Upper lobe of left lung (tissue), 4 donors: ENCODE measurements around the gene ACP2.

ENCODE experiments used
- EP300 ChIP-seq, 4 donors: sonication (generic); formaldehyde crosslinking; IDR thresholded peaks; one replicate each; pipeline ENCODE4 v1.5.1; 2017; ENCODE audit warnings: antibody characterized with exemption in 4 of 4, control low read depth in 2 of 4
- POLR2A ChIP-seq, 4 donors: fragments of 450-650 bp; IDR thresholded peaks; one replicate each; pipeline ENCODE4 v1.5.1; 2016 to 2017; ENCODE audit warnings: antibody characterized with exemption in 4 of 4, mild to moderate bottlenecking in 2 of 4

GRCh38 chr11:47264119-47264518 lies 15.5 kb upstream of the ACP2 start:
- TF ChIP-seq EP300 (IDR thresholded peaks at IDR 0.05) (no peak), POLR2A (IDR thresholded peaks at IDR 0.05) (no peak)
